Activated CD4-positive, alpha-beta T cell treated with anti-CD3 and anti-CD28 coated beads for 36 hours (primary cell): Measurements from ENCODE around the gene USP49. TPM values are rescaled to one million over a fixed set of nuclear protein-coding genes. Genes with fewer than 3 reads are reported as not detected.

Experiments used
- ATAC-seq: fragments of 200-7000 bp; cut with Tn5 transposase; one replicate; pipeline ENCODE4 v1.10.0; 2021; ENCODE audit warnings: mild to moderate bottlenecking, moderate library complexity
- CTCF ChIA-PET: fragments of 350-600 bp; sonication (Branson Sonifier 250); formaldehyde crosslinking; loops from one replicate; lab custom pipeline; 2021; ENCODE audit warnings: antibody characterized with exemption; lab: Charles Lee
- POLR2A ChIA-PET: fragments of 350-600 bp; sonication (Branson Sonifier 250); formaldehyde crosslinking; loops from one replicate; lab custom pipeline; 2021; ENCODE audit warnings: antibody characterized with exemption, inconsistent platforms; lab: Charles Lee
- DNase-seq: peaks from one replicate; pipeline ENCODE4 v3.0.0-alpha.2; 2020
- H3K27ac Mint-ChIP-seq: one replicate; pipeline ENCODE4 v1.8.0; 2021; ENCODE audit warnings: mixed read lengths
- H3K27me3 Mint-ChIP-seq: one replicate; pipeline ENCODE4 v1.8.0; 2021; ENCODE audit warnings: mixed read lengths
- H3K36me3 Mint-ChIP-seq: one replicate; pipeline ENCODE4 v1.8.0; 2021; ENCODE audit warnings: low read depth, mixed read lengths
- H3K4me1 Mint-ChIP-seq: one replicate; pipeline ENCODE4 v1.8.0; 2021; ENCODE audit warnings: mixed read lengths
- H3K4me3 Mint-ChIP-seq: one replicate; pipeline ENCODE4 v1.8.0; 2021; ENCODE audit warnings: mild to moderate bottlenecking, moderate library complexity, mixed read lengths
- H3K9me3 Mint-ChIP-seq: one replicate; pipeline ENCODE4 v1.8.0; 2021; ENCODE audit warnings: low read depth, mixed read lengths
- intact Hi-C, 2 experiments: fragments of 100-400 bp; cut with DNase I in 1 of 2; cut with micrococcal nuclease in 1 of 2; formaldehyde crosslinking; loops; one replicate each; pipeline versions ENCODE4 v1.14.2 to v1.15.1; 2022 to 2024; cut with DNase I, micrococcal nuclease
- total RNA-seq, 2 experiments: library from RNA; stranded (reverse); gene quantifications; one replicate each; pipeline ENCODE4 v1.2.3, GENCODE V29; 2021

The USP49 gene
- total RNA-seq, 2 experiments from 2014 or later = 5.6 to 7.3 TPM

GRCh38 chr6:41758641-41759035 is 136.5 kb downstream of the USP49 start:
- CTCF ChIA-PET = no interaction called here
- POLR2A ChIA-PET = no interaction called here
- no peak overlapping the region for H3K27ac Mint-ChIP-seq

GRCh38 chr6:41757931-41758640 is 137.1 kb downstream of the USP49 start:
- H3K27me3 Mint-ChIP-seq = no peaks in the 10 kb centered on the region
- ChIA-PET CTCF (interaction anchor here (0.6 kb wide), 1 partner anchor 10 kb away, joined by 3 read pairs; no protein-coding TSS in a partner anchor), POLR2A (no interaction called here)
- H3K4me1 Mint-ChIP-seq = no peaks in the 10 kb centered on the region
- ATAC-seq = no peak
- intact Hi-C loops = no loop called here
- no peak overlapping the region for H3K27ac Mint-ChIP-seq
- DNase-seq = no peak
- H3K4me3 Mint-ChIP-seq = no peak overlapping the region
- H3K36me3 Mint-ChIP-seq = no peaks in the 10 kb centered on the region
- no peaks in the 10 kb centered on the region for H3K9me3 Mint-ChIP-seq

More at GRCh38 chr6:41758641-41759035, 136.5 kb downstream of the USP49 start:
- DNase-seq (no peak), ATAC-seq (no peak)
- Mint-ChIP-seq H3K27me3 (no peaks in the 10 kb centered on the region), H3K4me1 (no peaks in the 10 kb centered on the region), H3K9me3 (no peaks in the 10 kb centered on the region), H3K4me3 (no peak overlapping the region), H3K36me3 (no peaks in the 10 kb centered on the region)
- intact Hi-C loops = no loop called here

GRCh38 chr6:41757271-41757670 is 137.9 kb downstream of the USP49 start:
- CTCF ChIA-PET = interaction anchor here (0.6 kb wide), 1 partner anchor 9 kb away, joined by 3 read pairs; no protein-coding TSS in a partner anchor

GRCh38 chr6:41756354-41756753 is 138.8 kb downstream of the USP49 start:
- POLR2A ChIA-PET = no interaction called here
- DNase-seq = no peak

More at GRCh38 chr6:41757271-41757670, 137.9 kb downstream of the USP49 start:
- DNase-seq = no peak
- Mint-ChIP-seq H3K36me3 (no peaks in the 10 kb centered on the region), H3K9me3 (no peaks in the 10 kb centered on the region), H3K4me1 (no peaks in the 10 kb centered on the region), H3K4me3 (no peak overlapping the region), H3K27ac (no peak overlapping the region), H3K27me3 (no peaks in the 10 kb centered on the region)
- intact Hi-C loops = no loop called here
- no peak for ATAC-seq
- POLR2A ChIA-PET = no interaction called here

GRCh38 chr6:41755895-41756294 is 139.3 kb downstream of the USP49 start:
- no peaks in the 10 kb centered on the region for H3K36me3 Mint-ChIP-seq
- intact Hi-C loops = no loop called here
- ATAC-seq (no peak), DNase-seq (no peak)
- no peaks in the 10 kb centered on the region for H3K9me3 Mint-ChIP-seq
- no peaks in the 10 kb centered on the region for H3K27me3 Mint-ChIP-seq
- POLR2A ChIA-PET = no interaction called here
- CTCF ChIA-PET = interaction anchor here (0.6 to 0.8 kb wide), 2 partner anchors 22 to 543 kb away, joined by 3 to 4 read pairs; no protein-coding TSS in a partner anchor
- H3K27ac Mint-ChIP-seq = no peak overlapping the region
- no peaks in the 10 kb centered on the region for H3K4me1 Mint-ChIP-seq
- H3K4me3 Mint-ChIP-seq = no peak overlapping the region

More at GRCh38 chr6:41756354-41756753, 138.8 kb downstream of the USP49 start:
- no peaks in the 10 kb centered on the region for H3K9me3 Mint-ChIP-seq
- no peak for ATAC-seq
- no peaks in the 10 kb centered on the region for H3K36me3 Mint-ChIP-seq
- H3K27me3 Mint-ChIP-seq = no peaks in the 10 kb centered on the region
- CTCF ChIA-PET = interaction anchor here (0.6 to 0.8 kb wide), 2 partner anchors 21 to 543 kb away, joined by 3 to 4 read pairs; no protein-coding TSS in a partner anchor
- intact Hi-C loops = no loop called here
- no peak overlapping the region for H3K27ac Mint-ChIP-seq
- no peaks in the 10 kb centered on the region for H3K4me1 Mint-ChIP-seq
- no peak overlapping the region for H3K4me3 Mint-ChIP-seq

GRCh38 chr6:41750374-41750773 is 144.8 kb downstream of the USP49 start:
- DNase-seq = no peak
- intact Hi-C loops = no loop called here
- no peak for ATAC-seq
- Mint-ChIP-seq H3K4me3 (no peak overlapping the region), H3K4me1 (no peaks in the 10 kb centered on the region), H3K27ac (no peak overlapping the region), H3K36me3 (no peaks in the 10 kb centered on the region), H3K27me3 (no peaks in the 10 kb centered on the region), H3K9me3 (no peaks in the 10 kb centered on the region)
- ChIA-PET POLR2A (no interaction called here), CTCF (interaction anchor here (0.6 to 0.8 kb wide), 2 partner anchors 10 to 44 kb away, joined by 3 read pairs; no protein-coding TSS in a partner anchor)

GRCh38 chr6:41748542-41748941 is 146.6 kb downstream of the USP49 start:
- Mint-ChIP-seq H3K36me3 (no peaks in the 10 kb centered on the region), H3K4me1 (no peaks in the 10 kb centered on the region), H3K4me3 (no peak overlapping the region), H3K9me3 (no peaks in the 10 kb centered on the region), H3K27me3 (no peaks in the 10 kb centered on the region), H3K27ac (no peak overlapping the region)
- intact Hi-C loops = loop anchor here in 1 of 2 experiments (2.0 kb wide), 1 partner anchor 330 kb away; no protein-coding TSS in a partner anchor
- ChIA-PET POLR2A (no interaction called here), CTCF (no interaction called here)
- ATAC-seq (no peak), DNase-seq (no peak)

GRCh38 chr6:41748102-41748477 is 147.1 kb downstream of the USP49 start:
- H3K4me1 Mint-ChIP-seq = no peaks in the 10 kb centered on the region
- ChIA-PET POLR2A (no interaction called here), CTCF (interaction anchor here (0.8 kb wide), 1 partner anchor 9 kb away, joined by 3 read pairs; no protein-coding TSS in a partner anchor)
- H3K27me3 Mint-ChIP-seq = no peaks in the 10 kb centered on the region
- ATAC-seq (no peak), DNase-seq (no peak)
- no peak overlapping the region for H3K4me3 Mint-ChIP-seq
- H3K27ac Mint-ChIP-seq = no peak overlapping the region
- no peaks in the 10 kb centered on the region for H3K9me3 Mint-ChIP-seq
- H3K36me3 Mint-ChIP-seq = no peaks in the 10 kb centered on the region
- intact Hi-C loops = loop anchor here in 1 of 2 experiments (2.0 kb wide), 1 partner anchor 329 kb away; no protein-coding TSS in a partner anchor

- DNase-seq (no peak), ATAC-seq (no peak)
- H3K4me3 Mint-ChIP-seq = no peak within 1 kb of the TSS
- intact Hi-C loops = loop anchor here in 1 of 2 experiments (2.0 kb wide), 1 partner anchor 329 kb away; no protein-coding TSS in a partner anchor
- no peaks in the 10 kb centered on the region for H3K27me3 Mint-ChIP-seq
- H3K9me3 Mint-ChIP-seq = no peaks in the 10 kb centered on the region
- CTCF ChIA-PET = interaction anchor here (0.8 kb wide), 1 partner anchor 10 kb away, joined by 3 read pairs; no protein-coding TSS in a partner anchor
- POLR2A ChIA-PET = no interaction called here
- H3K36me3 Mint-ChIP-seq = no peaks in the 10 kb centered on the region
- H3K4me1 Mint-ChIP-seq = no peaks in the 10 kb centered on the region
- H3K27ac Mint-ChIP-seq = no peak within 1 kb of the TSS
Observed at GRCh38 chr6:41747256-41748101, 147.7 kb downstream of the USP49 start, which contains the start of gene PGC. TSS of gene PGC (minus strand) at chr6:41747397. CDS start at chr6:41747334, 63 bp downstream.

- ATAC-seq (no peak), DNase-seq (no peak)
- Mint-ChIP-seq H3K9me3 (no peaks in the 10 kb centered on the region), H3K27me3 (no peaks in the 10 kb centered on the region), H3K36me3 (no peaks in the 10 kb centered on the region), H3K4me1 (no peaks in the 10 kb centered on the region), H3K27ac (no peak overlapping the region), H3K4me3 (no peak overlapping the region)
- POLR2A ChIA-PET = no interaction called here
- intact Hi-C loops = no loop called here
- CTCF ChIA-PET = no interaction called here
Observed at GRCh38 chr6:41746107-41746506, 149.1 kb downstream of the USP49 start.

GRCh38 chr6:41744236-41744787 is 150.9 kb downstream of the USP49 start:
- Mint-ChIP-seq H3K4me1 (no peaks in the 10 kb centered on the region), H3K36me3 (no peaks in the 10 kb centered on the region), H3K4me3 (no peak overlapping the region), H3K9me3 (no peaks in the 10 kb centered on the region), H3K27ac (no peak overlapping the region), H3K27me3 (no peaks in the 10 kb centered on the region)
- ChIA-PET POLR2A (no interaction called here), CTCF (interaction anchor here (0.7 kb wide), 1 partner anchor 148 kb away, joined by 5 read pairs; no protein-coding TSS in a partner anchor)
- DNase-seq (no peak), ATAC-seq (no peak)
- intact Hi-C loops = no loop called here
